ENCODE results near the gene SPRYD4. TPM values are rescaled to one million over a fixed set of nuclear protein-coding genes. Genes with fewer than 3 reads are reported as not detected.

SPRYD4 gene
- total RNA-seq, 1 experiment from 2014 or later = 1.5 TPM

- DNase-seq (ENCODE audit: low spot score) = no peak
Observed at GRCh38 chr12:56521209-56521589, 52.8 kb downstream of the SPRYD4 start.

- DNase-seq (ENCODE audit: low spot score) = peak; percentile 93
Observed at GRCh38 chr12:56521590-56522371, 53.4 kb downstream of the SPRYD4 start, which contains the start of gene RBMS2. Gene RBMS2, plus strand, starts transcription at chr12:56521820. Its CDS starts 204 bp downstream, at chr12:56522024.

GRCh38 chr12:56522411-56523193, 54.2 kb downstream of the SPRYD4 start:
- DNase-seq (ENCODE audit: low spot score) = peak; percentile 20

- no peak for DNase-seq (ENCODE audit: low spot score)
Observed at GRCh38 chr12:56528846-56529245, 60.5 kb downstream of the SPRYD4 start.

Other genes starting within 250 kb of the SPRYD4 start
- 51.8 and 52.9 TPM in 2 replicates for gene RNF41, start 246.7 kb upstream of the SPRYD4 start, total RNA-seq (2014; rRNA removed; shearing (Covaris generic))
- 60.9 and 65.0 TPM in 2 replicates for gene NABP2, start 244.2 kb upstream of the SPRYD4 start, total RNA-seq (2014; rRNA removed; shearing (Covaris generic))
- not detected in 2 replicates for gene SLC39A5, start 238.5 kb upstream of the SPRYD4 start, total RNA-seq (2014; rRNA removed; shearing (Covaris generic))
- 33.4 and 34.0 TPM in 2 replicates for gene ANKRD52, start 210.2 kb upstream of the SPRYD4 start, total RNA-seq (2014; rRNA removed; shearing (Covaris generic))
- 21.5 and 34.6 TPM in 2 replicates for gene COQ10A, start 201.6 kb upstream of the SPRYD4 start, total RNA-seq (2014; rRNA removed; shearing (Covaris generic))
- gene CS, start 168.2 kb upstream of the SPRYD4 start, total RNA-seq (2014; rRNA removed; shearing (Covaris generic)) = 135 and 142 TPM in 2 replicates
- 109 and 126 TPM in 2 replicates for gene CNPY2, start 152.6 kb upstream of the SPRYD4 start, total RNA-seq (2014; rRNA removed; shearing (Covaris generic))
- gene PAN2, start 134.6 kb upstream of the SPRYD4 start, total RNA-seq (2014; rRNA removed; shearing (Covaris generic)) = 15.6 and 22.0 TPM in 2 replicates
- 1.8 TPM in 1 of 2 replicates, not detected in the other for gene IL23A, start 129.7 kb upstream of the SPRYD4 start, total RNA-seq (2014; rRNA removed; shearing (Covaris generic))
- gene STAT2, start 108.5 kb upstream of the SPRYD4 start, total RNA-seq (2014; rRNA removed; shearing (Covaris generic)) = 66.6 and 68.2 TPM in 2 replicates
- not detected in 2 replicates for gene APOF, start 105.7 kb upstream of the SPRYD4 start, total RNA-seq (2014; rRNA removed; shearing (Covaris generic))
- gene TIMELESS, start 19.2 kb upstream of the SPRYD4 start, total RNA-seq (2014; rRNA removed; shearing (Covaris generic)) = 13.8 and 18.3 TPM in 2 replicates
- gene MIP, start 13.9 kb upstream of the SPRYD4 start, total RNA-seq (2014; rRNA removed; shearing (Covaris generic)) = not detected in 2 replicates
- gene GLS2, start 19.6 kb downstream of the SPRYD4 start, total RNA-seq (2014; rRNA removed; shearing (Covaris generic)) = 2.4 TPM in 1 of 2 replicates, not detected in the other
- 7.4 and 11.1 TPM in 2 replicates for gene RBMS2, start 53.2 kb downstream of the SPRYD4 start, total RNA-seq (2014; rRNA removed; shearing (Covaris generic))
- gene BAZ2A, start 161.7 kb downstream of the SPRYD4 start, total RNA-seq (2014; rRNA removed; shearing (Covaris generic)) = 16.6 and 20.9 TPM in 2 replicates
- 710 and 775 TPM in 2 replicates for gene ATP5F1B, start 177.4 kb downstream of the SPRYD4 start, total RNA-seq (2014; rRNA removed; shearing (Covaris generic))
- 188 and 222 TPM in 2 replicates for gene PTGES3, start 219.7 kb downstream of the SPRYD4 start, total RNA-seq (2014; rRNA removed; shearing (Covaris generic))

Measured in A172 (cell line).